NCI-H510A treated with DMSO at 0.1 percent for 48 hours (cell line): ENCODE data around the gene MUC5AC.
A peak's percentile ranks its signal among the peaks of the same experiment; 100 is the strongest.

Experiments used
- DNase-seq: peaks from one replicate; lab custom pipeline; 2025; lab: John Stamatoyannopoulos, UW

MUC5AC gene

DNA sequence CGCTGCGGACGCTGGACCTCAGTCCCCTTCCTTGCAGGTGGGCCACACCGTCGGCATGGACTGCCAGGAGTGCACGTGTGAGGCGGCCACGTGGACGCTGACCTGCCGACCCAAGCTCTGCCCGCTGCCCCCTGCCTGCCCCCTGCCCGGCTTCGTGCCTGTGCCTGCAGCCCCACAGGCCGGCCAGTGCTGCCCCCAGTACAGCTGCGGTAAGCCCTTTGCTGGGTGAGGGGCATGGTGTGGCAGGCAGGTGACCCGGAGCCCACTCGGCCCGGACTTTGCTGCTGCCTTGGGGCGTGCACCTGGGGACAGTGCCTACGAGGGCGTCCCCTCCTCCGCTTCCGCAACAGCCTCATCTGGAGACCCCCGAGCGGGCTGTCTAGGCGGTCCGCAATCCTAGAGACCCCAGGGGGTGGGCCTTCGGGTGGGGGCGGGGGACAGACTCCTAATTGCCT lies 39.7 kb downstream of the MUC5AC start:
- DNase-seq, result no peak

DNA sequence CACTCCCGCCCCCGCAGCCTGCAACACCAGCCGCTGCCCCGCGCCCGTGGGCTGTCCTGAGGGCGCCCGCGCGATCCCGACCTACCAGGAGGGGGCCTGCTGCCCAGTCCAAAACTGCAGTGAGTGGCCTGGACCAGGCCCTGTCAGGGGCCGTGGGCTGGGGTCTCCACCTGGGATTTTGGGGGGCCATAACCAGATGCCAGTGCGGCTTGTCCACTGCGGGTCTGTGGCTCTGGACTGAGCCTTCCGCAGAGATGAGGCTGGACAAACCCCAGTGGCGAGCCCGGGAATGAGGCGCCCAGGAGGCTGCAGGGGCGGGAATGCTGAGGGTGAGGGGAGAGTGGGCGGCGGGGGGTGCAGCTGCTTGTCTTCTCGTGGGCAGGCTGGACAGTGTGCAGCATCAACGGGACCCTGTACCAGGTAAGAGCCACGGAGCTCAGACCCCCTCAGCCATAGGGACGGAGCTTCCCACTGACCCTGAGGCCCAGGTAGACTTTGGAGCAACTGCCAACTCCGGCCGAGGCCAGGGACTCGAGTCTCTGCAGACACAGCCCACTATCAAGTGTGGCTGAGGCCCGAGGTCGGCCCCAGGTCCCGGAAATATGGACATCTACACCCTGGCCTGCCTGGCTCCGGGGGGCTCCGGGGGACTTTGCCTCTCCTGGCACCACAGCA lies 40.3 kb downstream of the MUC5AC start:
- DNase-seq, result no peak

DNA sequence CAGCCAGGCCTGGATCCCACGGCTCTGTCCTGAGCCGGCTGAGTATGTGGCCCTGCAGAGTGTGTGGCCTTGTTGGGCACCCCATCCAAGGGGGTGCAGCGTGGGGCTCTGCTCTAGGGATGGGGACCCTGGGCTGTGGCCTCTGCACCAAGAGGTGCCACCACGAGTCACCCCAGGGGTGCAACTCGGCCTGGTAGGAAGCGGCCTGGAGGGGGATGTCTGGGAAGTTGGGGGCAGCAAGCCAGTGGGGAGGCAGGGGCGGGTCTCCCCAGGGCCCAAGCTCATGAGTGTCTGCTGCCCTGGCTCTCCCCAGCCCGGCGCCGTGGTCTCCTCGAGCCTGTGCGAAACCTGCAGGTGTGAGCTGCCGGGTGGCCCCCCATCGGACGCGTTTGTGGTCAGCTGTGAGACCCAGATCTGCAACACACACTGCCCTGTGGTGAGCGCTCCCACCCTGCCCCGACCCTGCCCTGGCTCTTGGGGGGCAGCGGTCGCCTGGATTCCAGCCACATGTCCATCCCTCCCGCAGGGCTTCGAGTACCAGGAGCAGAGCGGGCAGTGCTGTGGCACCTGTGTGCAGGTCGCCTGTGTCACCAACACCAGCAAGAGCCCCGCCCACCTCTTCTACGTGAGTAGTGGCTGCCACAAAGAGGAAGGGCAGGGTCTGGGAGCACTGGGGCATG lies 40.9 kb downstream of the MUC5AC start:
- DNase-seq, result no peak

DNA sequence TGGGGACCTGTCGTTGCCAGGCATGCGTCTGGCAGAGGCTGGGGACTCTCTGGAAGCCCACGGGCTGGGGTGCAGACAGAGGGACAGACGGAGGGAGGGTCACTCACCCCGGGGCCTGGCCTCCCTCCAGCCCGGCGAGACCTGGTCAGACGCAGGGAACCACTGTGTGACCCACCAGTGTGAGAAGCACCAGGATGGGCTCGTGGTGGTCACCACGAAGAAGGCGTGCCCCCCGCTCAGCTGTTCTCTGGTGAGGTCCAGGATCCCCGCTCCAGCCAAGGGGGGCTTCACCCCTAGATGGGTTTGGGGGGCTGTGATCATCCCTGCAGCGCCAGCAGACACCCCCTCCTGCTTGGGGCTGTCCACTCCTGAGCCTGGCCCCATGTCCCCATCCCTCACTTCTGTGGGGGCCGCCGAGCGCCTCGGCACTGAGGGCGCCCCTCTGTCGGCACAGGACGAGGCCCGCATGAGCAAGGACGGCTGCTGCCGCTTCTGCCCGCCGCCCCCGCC lies 41.5 kb downstream of the MUC5AC start:
- DNase-seq, result no peak

DNA sequence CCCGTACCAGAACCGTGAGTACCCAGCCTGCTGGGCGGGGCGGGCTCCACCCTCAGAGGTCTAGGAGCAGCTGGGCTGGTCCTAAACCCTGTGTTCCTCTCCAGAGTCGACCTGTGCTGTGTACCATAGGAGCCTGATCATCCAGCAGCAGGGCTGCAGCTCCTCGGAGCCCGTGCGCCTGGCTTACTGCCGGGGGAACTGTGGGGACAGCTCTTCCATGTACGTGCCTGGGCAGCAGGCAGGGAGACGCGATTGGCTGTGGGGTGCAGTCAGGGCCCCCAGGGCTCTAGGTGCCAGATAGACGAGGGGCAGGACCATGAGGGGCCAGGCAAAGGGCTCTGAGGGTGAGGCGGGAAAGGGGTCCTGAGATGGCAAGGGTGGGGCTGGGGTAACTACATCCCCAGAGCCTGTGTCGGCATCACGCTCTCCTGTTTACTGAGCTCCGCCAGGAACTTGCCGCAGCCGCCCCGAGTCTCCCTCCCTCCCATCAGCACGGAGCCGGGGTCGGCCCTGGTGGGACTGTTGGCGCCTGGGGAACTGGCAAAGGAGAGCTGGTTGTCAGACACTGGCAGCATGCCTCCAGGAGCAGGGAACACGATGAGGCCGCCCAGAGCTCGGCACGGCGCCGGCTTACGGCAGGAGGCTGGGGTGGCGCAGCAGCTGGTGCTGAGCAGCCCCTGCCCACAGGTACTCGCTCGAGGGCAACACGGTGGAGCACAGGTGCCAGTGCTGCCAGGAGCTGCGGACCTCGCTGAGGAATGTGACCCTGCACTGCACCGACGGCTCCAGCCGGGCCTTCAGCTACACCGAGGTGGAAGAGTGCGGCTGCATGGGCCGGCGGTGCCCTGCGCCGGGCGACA lies 42.2 kb downstream of the MUC5AC start:
- DNase-seq, result no peak

DNA sequence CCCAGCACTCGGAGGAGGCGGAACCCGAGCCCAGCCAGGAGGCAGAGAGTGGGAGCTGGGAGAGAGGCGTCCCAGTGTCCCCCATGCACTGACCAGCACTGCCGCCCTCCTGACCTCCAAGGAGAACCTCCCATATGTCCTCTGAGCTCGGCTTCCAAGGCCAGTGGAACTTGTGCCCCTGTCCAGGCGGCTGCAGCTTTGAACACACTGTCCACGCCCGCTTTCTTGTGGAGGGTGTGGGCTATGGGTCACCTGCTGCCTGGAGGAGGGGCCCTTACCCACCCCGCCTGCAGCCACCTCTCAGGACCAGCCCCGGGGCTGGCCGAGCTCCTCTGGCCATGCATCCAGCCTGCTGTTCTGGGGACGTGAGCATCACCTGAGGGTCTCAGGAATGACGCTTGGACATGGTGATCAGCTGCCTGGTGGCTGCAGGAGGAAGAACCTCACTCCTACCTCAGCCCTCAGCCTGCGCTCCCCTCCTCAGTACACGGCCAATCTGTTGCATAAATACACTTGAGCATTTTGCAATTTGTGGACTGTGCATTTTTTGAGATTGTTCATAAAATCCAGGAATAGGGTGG lies 42.9 kb downstream of the MUC5AC start:
- DNase-seq, result no peak

DNA sequence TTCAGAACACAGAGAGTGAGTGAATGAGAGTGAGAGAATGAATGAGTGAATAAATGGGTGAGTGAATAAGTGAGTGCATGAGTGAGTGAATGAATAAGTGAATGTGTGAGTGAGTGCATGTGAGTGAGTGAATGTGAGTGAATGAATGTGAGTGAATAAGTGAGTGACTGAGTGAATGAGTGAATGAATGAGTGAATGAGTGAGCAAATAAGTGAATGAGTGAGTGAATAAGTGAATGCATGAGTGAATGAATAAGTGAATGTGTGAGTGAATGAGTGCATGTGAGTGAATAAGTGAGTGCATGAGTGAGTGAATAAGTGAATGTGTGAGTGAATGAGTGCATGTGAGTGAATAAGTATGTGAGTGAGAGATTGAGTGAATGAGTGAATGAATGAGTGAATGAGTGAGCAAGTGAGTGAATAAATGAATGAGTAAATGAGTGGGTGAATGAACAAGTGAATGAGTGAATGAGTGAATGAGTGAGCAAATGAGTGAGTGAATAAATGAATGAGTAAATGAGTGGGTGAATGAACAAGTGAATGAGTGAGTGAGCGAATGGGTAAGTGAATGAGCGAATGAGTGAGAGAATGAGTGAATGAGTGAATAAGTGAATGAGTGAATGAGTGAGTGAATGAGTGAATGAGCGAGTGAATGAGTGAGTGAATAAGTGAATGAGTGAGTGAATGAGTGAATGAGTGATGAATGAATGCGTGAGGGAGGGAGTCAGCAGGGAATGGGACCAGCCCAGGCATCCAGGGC lies 43.8 kb downstream of the MUC5AC start:
- no peak for DNase-seq

DNA sequence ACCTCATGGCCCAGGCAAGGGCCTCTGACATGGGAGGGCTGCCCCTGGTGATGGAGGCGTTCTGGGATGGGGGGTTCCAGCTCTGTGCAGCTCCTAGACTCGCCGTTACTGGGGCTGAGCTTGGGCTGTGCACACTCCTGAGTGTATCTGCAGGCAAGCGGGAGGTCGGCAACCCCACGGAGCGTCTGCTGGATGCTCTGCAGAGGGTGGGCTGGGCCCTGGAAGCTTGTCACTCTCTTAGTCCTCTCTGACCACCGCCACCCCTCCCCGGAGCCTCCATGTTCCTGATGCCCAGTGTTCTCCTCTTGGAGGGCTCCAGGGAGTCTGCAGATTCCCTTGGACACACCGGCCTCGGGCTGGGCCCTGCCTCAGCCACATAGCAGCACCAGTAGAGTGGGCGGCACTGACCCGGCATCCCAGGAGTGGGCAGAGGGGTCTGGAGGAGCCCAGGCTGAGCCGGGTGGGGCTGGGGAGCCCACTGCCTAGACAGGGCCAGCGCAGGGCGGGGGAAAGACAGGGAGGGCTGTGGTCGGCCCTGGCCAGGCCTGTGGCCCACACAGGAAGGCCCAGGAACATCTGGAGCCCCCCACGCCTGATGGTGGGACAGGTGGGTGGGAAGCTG lies 44.5 kb downstream of the MUC5AC start:
- no peak for DNase-seq

DNA sequence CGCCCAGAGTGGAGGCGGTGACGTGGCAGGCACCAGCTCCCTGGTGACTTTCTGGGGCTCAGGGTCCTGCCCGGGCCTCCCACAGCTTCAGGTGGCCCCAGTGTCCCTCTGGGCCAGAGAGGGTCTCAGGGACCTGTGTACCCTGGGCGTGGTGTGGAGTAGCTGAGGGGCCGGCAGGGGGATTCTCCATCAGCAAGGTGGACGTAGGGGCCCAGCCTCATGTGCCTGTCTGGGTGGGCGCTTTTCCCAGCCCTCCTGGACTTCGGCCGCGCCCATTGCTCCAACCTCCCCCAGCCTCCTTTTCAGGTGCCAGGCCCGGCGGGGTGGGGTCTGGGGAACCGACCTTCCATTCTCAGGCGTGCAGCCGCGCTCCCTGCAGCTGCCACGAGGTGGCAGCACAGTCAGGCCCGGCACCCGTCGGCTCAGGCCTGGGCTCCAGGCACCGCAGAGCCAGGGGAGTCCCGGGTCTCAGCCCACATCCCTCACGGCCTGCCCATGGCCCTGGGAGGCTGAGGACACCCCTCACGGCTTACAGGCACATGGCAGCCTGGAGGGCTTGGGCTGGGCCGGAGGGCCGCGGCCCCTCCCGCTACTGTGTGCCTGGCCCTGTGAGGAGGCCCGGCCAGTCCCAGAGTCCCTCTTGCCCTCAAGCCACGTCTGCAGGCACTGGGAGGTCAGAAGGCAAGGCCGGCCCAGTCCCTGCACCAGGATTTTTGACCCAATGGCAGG lies 45.2 kb downstream of the MUC5AC start:
- DNase-seq, result peak; percentile 28

DNA sequence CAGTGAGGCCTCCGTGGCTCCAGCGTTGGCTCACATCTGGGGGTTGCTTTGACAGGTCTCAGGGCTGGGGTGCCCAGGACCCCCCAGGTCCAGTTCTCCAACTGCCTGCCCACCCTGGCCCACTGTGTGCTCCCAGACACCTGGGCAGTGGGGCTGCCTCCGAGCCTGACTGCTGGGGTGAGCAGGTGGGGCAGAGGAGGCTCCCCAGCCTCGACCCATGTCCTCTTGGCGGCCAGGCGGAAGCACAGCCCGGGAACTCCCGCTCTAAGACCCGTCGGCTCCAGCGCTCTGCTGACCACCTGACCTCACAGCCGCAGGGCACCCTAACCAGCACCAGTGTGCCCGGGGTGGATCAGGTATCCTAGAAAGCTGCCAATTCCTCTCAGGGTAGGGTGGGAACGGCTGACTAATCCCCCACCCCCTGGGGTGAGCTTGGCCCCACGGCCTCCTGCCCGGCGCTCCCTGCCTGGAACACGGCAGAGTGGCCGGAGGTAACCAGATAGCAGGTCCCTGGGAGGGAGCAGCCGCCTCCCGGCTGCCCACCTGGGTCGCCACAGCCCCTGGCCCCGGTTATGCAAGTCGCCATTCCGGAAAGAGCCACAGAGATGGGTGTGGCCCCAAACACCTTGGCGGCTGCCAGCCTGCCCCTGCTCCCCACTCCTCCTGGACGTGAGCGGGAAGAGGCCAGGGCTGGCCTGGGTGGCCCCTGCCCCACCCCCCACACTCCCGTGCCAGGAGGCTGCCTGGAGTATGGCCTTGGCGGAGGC lies 45.9 kb downstream of the MUC5AC start:
- DNase-seq, result no peak

DNA sequence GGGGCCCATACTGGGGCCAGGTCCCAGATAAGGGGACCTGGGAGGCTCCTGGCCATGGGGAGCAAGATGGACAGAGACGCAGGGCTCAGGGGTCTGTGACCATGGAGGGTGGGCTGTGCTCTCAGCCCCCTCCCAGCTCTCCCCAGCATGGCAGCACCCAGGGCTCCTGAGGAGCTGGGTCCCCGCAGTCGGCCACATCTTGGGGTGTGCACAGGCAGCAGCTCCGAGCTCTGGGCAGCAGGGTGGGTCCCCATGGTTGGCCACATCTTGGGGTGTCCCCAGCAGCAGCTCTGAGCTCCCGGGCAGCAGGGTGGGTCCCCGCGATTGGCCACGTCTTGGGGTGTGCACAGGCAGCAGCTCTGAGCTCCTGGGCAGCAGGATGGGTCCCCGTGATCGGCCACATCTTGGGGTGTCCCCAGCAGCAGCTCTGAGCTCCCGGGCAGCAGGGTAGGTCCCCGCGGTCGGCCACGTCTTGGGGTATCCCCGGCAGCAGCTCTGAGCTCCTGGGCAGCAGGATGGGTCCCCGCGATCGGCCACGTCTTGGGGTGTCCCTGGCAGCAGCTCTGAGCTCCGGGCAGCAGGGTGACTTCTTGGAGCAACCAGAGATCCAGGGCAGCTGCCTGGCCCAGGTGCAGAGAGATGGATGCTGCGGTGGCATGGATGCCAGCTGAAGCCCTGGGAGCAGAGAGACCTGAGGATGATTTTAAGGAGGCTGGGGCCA lies 46.8 kb downstream of the MUC5AC start:
- no peak for DNase-seq

DNA sequence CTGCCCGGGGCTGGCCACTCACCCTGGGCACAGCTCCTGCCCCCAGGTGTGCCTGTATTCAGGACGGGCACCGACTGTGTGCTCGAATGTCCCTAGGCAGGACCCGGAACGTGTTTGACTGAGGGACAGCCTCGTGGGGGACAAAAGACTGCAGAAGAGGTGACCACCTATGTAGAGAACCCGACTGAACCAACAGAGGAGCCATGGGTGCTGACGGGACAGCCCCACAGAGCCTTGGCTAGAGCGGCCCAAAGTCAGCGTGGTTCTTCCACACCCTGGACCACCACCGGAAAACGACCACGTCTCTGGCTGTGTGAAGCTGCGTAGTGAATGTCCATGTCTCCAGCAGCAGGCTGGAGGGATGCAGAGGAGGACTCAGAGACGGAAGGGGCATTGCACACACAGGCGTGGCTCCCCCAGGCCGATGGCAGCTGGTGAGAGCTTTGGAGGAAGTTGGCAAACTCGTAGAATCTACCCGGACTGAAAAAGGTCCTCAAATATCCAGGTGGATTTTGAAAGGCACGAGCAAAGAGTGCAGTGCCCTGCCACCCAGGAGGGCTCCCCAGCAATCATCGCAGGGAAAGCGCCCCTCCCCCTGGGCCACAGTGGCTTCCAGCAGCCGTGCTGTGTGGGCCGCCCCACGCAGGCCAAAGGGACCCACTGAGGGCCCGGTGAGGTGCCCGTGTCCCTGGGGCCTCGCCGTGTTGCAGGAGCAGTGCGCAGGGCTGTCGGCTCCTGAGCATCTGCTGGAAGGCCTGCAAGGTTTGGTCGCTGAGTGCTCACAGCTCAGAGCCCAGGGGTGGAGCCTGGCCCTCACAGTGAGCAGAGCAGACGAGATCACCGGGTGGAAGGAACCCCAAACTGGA lies 47.6 kb downstream of the MUC5AC start:
- no peak for DNase-seq

DNA sequence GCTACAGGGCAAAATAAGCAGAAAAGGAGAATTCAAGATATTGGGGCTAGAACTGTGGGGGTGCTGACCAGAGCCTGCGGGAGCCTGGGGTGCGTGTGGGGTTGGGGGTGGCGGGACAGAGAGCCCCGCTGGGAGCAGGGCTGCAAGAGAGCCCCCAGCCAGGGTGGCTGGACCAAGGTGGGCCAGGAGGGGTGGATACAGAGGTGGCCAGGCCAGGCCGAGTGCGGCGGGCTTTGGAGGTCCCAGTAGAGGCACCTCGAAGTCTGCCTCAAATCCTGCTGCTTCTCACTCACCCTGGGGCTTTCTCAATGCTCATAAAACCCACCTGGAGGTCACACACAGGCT lies 48.2 kb downstream of the MUC5AC start:
- DNase-seq, result no peak

DNA sequence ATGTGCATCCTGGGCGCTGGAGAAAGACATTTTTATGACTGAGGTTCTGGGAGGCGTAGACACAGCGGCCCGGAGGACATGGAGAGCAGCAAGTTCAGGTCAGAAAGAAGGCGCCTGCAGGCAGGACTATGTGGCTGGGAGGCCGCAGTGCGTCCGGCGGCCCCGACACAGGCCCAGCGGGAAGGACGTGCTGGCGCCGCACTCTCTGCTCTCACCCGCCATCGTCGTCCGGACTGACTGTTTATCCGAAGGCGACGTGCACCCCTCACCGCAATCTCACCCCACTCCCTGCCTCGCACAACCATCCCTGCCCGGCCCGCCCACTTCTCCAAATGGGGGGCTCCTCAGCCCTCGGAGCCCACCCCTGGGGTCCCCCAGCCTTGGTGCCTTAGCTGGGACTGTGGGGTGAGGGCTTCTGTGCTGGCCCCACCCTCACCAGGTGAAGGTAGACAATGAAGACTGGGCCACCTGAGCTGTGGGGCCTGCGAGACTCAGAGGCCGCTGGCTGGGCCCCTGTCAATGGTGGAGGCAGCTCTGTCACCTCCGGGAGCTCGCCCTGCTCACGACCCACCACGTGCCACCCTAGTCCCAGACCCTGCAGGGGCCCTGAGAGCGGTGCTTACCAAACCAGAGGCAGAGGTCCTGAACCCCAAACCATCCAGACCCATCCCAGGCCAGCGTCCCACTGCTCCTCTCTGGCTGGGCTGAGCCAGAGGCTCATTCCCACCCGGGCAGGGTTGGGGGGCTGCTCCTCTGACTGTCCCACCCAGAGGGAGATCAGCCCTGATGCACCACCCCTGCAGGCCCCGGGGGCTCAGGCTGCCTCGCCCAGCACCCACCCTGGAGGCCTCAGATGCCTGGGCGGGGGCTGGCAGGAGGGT lies 48.9 kb downstream of the MUC5AC start:
- no peak for DNase-seq

DNA sequence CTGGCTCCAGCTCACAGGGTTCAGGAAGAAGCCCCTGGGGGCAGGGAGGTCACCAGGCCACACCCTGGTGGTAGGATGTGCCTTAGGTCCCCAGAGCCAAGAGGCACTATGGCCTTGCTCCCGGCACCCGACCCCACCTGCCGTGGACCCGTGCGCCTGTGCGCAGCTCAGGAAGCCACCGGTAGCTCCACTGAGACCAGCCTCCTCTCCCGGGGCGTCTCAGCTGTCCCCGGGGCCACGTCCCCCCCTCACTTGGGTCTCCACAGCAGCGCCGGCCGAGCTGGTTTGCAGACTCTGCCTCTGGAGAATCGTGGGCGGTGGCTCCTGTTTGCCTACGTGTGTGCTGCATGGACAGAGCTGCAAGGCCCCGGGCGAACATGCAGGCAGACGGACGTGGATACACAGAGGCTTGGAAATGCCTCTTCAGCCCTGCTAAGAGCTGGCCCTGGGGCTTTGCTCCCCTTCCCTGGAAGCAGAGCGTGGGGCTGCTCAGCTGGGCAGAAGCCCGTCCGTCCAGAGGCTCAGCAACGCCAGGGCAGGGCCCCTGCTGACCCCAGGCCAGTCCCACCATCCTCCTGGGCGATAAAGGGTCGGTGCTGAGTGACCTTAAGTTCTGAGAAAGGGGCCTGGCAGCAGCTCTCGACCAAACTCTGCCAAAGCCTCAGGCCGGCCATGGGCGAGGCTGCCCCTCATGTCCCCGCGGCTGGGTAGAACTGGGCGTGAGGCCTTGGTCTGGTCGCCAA lies 49.8 kb downstream of the MUC5AC start:
- DNase-seq, result no peak

DNA sequence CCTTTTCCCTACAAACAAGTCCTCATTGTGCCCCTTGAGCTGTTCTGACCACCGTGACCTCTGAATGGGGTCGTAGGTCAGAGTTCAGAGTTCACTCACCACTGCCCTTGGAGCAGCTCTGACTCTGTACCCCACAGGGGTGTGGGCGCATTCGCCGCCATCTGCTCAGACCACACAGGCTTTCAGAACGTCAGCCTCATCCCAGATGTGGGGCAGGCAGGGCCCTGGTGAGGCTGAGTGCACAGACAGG lies 50.3 kb downstream of the MUC5AC start:
- no peak for DNase-seq
